Measurements from ENCODE around the gene PPIL3.
A peak's percentile ranks its signal among the peaks of the same experiment; 100 is the strongest.

- TF ChIP-seq CTCF (IDR thresholded peaks at IDR 0.05; ENCODE audit: borderline replicate concordance, extremely low read depth, low read length, poor library complexity, severe bottlenecking) (peak; percentile 78), EZH2 (IDR thresholded peaks at IDR 0.05; ENCODE audit: borderline replicate concordance, low read depth, low read length, severe bottlenecking) (no peak)
Observed at GRCh38 chr2:200905618-200906296, 16.9 kb upstream of the PPIL3 start.

Measured in DND-41 (cell line).